Activated B cell treated with CpG ODN at 0.5 μM for 24 hours (primary cell): ENCODE measurements around the gene PTCH2. TPM values are rescaled to one million over a fixed set of nuclear protein-coding genes. Genes with fewer than 3 reads are reported as not detected.

Source experiments
- ATAC-seq: fragments of 200-7000 bp; cut with Tn5 transposase; one replicate; pipeline ENCODE4 v1.10.0; 2021; ENCODE audit warnings: low read depth, mild to moderate bottlenecking, moderate library complexity
- CTCF ChIA-PET: fragments of 350-600 bp; sonication (Branson Sonifier 250); formaldehyde crosslinking; loops from one replicate; lab custom pipeline; 2021; ENCODE audit warnings: antibody characterized with exemption; lab: Charles Lee
- POLR2A ChIA-PET: fragments of 350-600 bp; sonication (Branson Sonifier 250); formaldehyde crosslinking; loops from one replicate; lab custom pipeline; 2021; ENCODE audit warnings: antibody characterized with exemption; lab: Charles Lee
- DNase-seq: peaks from one replicate; pipeline ENCODE4 v3.0.0; 2022
- H3K27ac Mint-ChIP-seq: one replicate; pipeline ENCODE4 v1.8.0; 2020; ENCODE audit warnings: mixed read lengths
- H3K27me3 Mint-ChIP-seq: one replicate; pipeline ENCODE4 v1.8.0; 2021; ENCODE audit warnings: mixed read lengths
- H3K36me3 Mint-ChIP-seq: one replicate; pipeline ENCODE4 v1.8.0; 2021; ENCODE audit warnings: low read depth, mixed read lengths
- H3K4me1 Mint-ChIP-seq: one replicate; pipeline ENCODE4 v1.8.0; 2021; ENCODE audit warnings: mixed read lengths
- H3K4me3 Mint-ChIP-seq: one replicate; pipeline ENCODE4 v1.8.0; 2020; ENCODE audit warnings: mild to moderate bottlenecking, mixed read lengths
- H3K9me3 Mint-ChIP-seq: one replicate; pipeline ENCODE4 v1.8.0; 2020; ENCODE audit warnings: mixed read lengths
- CTCF ChIP-seq: fragments of 200-600 bp; IDR thresholded peaks from one replicate; pipeline ENCODE4 v1.8.0; 2022; ENCODE audit warnings: antibody characterized with exemption, mild to moderate bottlenecking
- intact Hi-C: fragments of 100-400 bp; cut with micrococcal nuclease; formaldehyde crosslinking; loops from one replicate; pipeline ENCODE4 v1.15.1; 2024
- total RNA-seq: library from RNA; stranded (reverse); gene quantifications from 2 replicates; pipeline ENCODE4 v1.2.3, GENCODE V29; 2022

PTCH2 gene
- total RNA-seq, 1 donor from 2014 or later = 1.2 TPM

GRCh38 chr1:44808938-44809917 is 33.8 kb downstream of the PTCH2 start:
- Mint-ChIP-seq H3K4me3 (peak overlapping the region; percentile 74), H3K27me3 (no peaks in the 10 kb centered on the region), H3K36me3 (peaks cover 30% of the 10 kb centered on the region), H3K27ac (peak overlapping the region; percentile 97), H3K4me1 (peaks cover 65% of the 10 kb centered on the region), H3K9me3 (no peaks in the 10 kb centered on the region)
- DNase-seq (peak; percentile 62), ATAC-seq (peak; percentile 62)
- POLR2A ChIA-PET = interaction anchor here (0.8 to 9.4 kb wide), 26 partner anchors 7 to 779 kb away, joined by 3 to 364 read pairs (median 6); partner anchors contain the start of genes CCDC163, HECTD3, MMACHC and PLK3
- CTCF ChIA-PET = interaction anchor here (0.8 to 2.3 kb wide), 12 partner anchors 8 to 200 kb away, joined by 3 to 25 read pairs (median 4); partner anchors contain the start of genes BEST4, PLK3 and RNU5D-1
- TF ChIP-seq CTCF = no peak
- intact Hi-C loops = loop anchor here (1.0 to 10.0 kb wide), 2 partner anchors 9 to 776 kb away; partner anchors contain the start of genes NASP and PLK3

- H3K4me1 Mint-ChIP-seq = peaks cover 59% of the 10 kb centered on the region
- no peaks in the 10 kb centered on the region for H3K9me3 Mint-ChIP-seq
- H3K36me3 Mint-ChIP-seq = peaks cover 40% of the 10 kb centered on the region
- intact Hi-C loops = loop anchor here (10.0 kb wide), 1 partner anchor 777 kb away; the partner anchor contains the start of gene NASP
- peak within 1 kb of the TSS; percentile 97 for H3K27ac Mint-ChIP-seq
- ChIA-PET CTCF (interaction anchor here (0.8 to 1.9 kb wide), 8 partner anchors 8 to 79 kb away, joined by 3 to 25 read pairs (median 5); partner anchors contain the start of genes BEST4, PLK3 and RNU5D-1), POLR2A (interaction anchor here (0.6 to 9.4 kb wide), 21 partner anchors 6 to 775 kb away, joined by 3 to 364 read pairs (median 8); partner anchors contain the start of genes ARMH1, HECTD3, PLK3 and PRDX1)
- H3K27me3 Mint-ChIP-seq = no peaks in the 10 kb centered on the region
- TF ChIP-seq CTCF = no peak
- DNase-seq = no peak
- peak within 1 kb of the TSS; percentile 74 for H3K4me3 Mint-ChIP-seq
- ATAC-seq = peak; percentile 20
Observed at GRCh38 chr1:44808063-44808937, 34.8 kb downstream of the PTCH2 start, which contains the start of gene BTBD19. TSS of gene BTBD19 (plus strand) at chr1:44808523. CDS start at chr1:44808821, 298 bp downstream.

GRCh38 chr1:44807364-44808062 is 35.5 kb downstream of the PTCH2 start:
- Mint-ChIP-seq H3K4me1 (peaks cover 66% of the 10 kb centered on the region), H3K27ac (peak overlapping the region; percentile 97), H3K36me3 (peaks cover 48% of the 10 kb centered on the region), H3K27me3 (no peaks in the 10 kb centered on the region), H3K4me3 (peak overlapping the region; percentile 63), H3K9me3 (no peaks in the 10 kb centered on the region)
- POLR2A ChIA-PET = interaction anchor here (0.6 to 9.4 kb wide), 14 partner anchors 6 to 775 kb away, joined by 3 to 364 read pairs (median 8); partner anchors contain the start of genes ARMH1, PLK3, RNU5D-1 and RPS8
- ATAC-seq (peak; percentile 32), DNase-seq (peak; percentile 67)
- intact Hi-C loops = loop anchor here (10.0 kb wide), 1 partner anchor 777 kb away; the partner anchor contains the start of gene NASP
- TF ChIP-seq CTCF = no peak
- CTCF ChIA-PET = interaction anchor here (1.0 to 1.3 kb wide), 3 partner anchors 10 to 15 kb away, joined by 3 to 8 read pairs (median 4); no protein-coding TSS in a partner anchor

- intact Hi-C loops = loop anchor here (10.0 kb wide), 1 partner anchor 778 kb away; the partner anchor contains the start of gene NASP
- ATAC-seq = no peak
- peaks cover 68% of the 10 kb centered on the region for H3K4me1 Mint-ChIP-seq
- H3K4me3 Mint-ChIP-seq = peak within 1 kb of the TSS; percentile 63
- no peak for TF ChIP-seq CTCF
- H3K36me3 Mint-ChIP-seq = peaks cover 54% of the 10 kb centered on the region
- H3K9me3 Mint-ChIP-seq = no peaks in the 10 kb centered on the region
- peak; percentile 48 for DNase-seq
- CTCF ChIA-PET = no interaction called here
- peak within 1 kb of the TSS; percentile 97 for H3K27ac Mint-ChIP-seq
- no peaks in the 10 kb centered on the region for H3K27me3 Mint-ChIP-seq
- POLR2A ChIA-PET = interaction anchor here (0.5 to 9.4 kb wide), 7 partner anchors 13 to 129 kb away, joined by 3 to 364 read pairs (median 5); partner anchors contain the start of gene RPS8
Observed at GRCh38 chr1:44806704-44807363, 36.2 kb downstream of the PTCH2 start, which contains the start of gene DYNLT4. TSS of gene DYNLT4 (minus strand) at chr1:44807351. CDS start at chr1:44806668, 683 bp downstream.
